Effector CD4-positive, alpha-beta T cell (primary cell): Measurements from ENCODE around the gene SFTA2.
"Not testable (repeated sequence)": the region's sequence is repeated elsewhere in the genome, so short reads cannot be mapped to it uniquely, and the experiment has no call there.

ENCODE experiments used
- DNase-seq: peaks from one replicate; pipeline ENCODE4 v3.0.0-alpha.2; 2020
- total RNA-seq: gene quantifications from one replicate; lab custom pipeline; 2026; lab: John Stamatoyannopoulos, UW

The SFTA2 gene
- total RNA-seq: 1.1 reads per million

GRCh38 chr6:30931969-30932645 is at the start of gene SFTA2:
Gene SFTA2 (minus strand): TSS chr6:30932170. CDS start chr6:30932096, 74 bp downstream.
- no peak for DNase-seq

DNA sequence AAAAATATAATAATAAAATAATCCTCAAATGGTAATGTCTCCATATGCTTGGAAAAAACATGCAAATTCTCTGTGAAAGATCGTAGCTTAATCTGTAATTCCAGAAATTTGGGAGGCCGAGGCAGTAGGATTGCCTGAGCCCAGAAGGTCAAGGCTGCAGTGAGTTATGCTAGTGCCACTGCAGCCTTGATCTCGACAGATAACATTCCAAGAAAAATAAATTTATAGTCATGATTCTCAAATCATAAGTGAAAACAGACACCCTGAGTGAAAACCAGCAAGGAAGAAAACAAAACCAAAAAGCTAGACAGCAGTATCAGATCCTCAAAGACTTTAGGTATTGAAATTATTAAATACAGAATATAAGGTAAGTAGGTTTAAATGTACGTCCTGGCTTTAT is 47.7 kb upstream of the SFTA2 start:
- no peak for DNase-seq

DNA sequence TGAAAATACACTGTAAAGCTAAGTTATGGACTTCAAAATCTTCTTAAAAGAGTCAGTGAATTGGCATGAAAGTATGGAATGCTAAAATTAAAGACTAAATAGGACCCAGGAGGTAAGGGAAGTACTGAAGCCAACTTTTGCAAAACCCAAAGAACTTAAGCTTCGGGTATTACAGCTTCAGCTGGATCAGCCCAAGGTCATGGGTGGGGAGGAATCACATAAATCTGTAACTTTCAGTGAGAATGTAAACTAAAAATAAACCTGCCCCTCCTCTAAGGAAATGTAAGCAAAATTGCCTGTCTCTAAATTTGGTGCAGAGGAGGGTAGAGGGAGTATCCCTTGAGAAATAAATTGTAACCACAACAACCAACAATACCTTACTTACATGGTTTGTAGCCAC is 47.2 kb upstream of the SFTA2 start:
- DNase-seq: no peak

DNA sequence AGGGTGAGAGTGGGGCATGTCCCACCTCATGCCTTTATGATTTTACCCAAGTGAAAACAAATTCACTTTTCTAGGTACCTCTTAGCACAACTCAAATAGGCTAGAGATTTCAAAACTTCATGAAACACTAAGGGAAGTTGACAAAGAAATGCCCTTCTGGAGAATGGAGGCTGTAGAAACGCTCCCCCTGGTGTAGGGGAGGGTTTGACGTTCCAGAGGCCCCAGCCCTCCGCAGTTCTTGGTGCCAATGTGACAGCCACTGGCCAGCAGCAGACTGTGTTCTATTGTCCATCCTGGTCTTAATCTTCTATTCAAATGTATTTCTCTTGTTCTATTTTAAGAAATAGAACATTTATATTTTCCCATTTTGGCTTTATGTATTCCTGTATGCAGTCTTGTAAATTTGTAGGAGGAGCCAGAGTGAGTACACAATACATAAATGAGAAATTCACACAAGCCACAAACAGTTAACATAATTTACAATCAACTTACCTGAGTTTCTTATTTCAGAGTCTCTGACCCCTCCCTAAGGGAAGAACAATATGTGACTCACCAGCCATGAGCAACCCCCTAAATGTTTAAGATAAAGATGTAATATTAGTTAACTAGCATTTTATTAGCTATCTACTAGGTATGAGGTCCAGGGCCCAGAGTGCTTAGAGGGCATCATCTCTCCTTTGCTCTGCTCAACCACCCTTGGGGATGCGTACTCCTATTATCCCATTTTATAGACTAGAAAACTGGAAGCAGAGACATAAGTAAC is 42.7 kb upstream of the SFTA2 start:
- DNase-seq: no peak

DNA sequence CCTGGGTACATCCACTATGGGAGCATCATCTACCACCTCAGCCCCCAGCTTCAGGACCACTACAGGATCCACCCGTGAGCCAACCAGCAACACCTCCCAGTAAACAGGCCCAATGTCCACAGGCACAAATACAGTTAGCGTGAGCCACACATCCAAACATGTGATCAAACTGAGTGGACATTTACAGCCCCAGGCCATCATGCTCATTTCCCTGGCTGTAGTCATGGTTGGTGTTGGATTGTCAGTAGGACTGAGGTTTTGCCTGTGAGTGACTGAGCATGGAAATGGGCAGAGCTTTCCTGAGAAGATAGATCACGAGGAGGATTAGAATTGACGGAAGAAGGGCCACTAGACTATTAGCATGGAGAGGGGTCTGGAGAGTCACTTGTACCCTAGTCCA is 40.8 kb upstream of the SFTA2 start:
- no peak for DNase-seq

DNA sequence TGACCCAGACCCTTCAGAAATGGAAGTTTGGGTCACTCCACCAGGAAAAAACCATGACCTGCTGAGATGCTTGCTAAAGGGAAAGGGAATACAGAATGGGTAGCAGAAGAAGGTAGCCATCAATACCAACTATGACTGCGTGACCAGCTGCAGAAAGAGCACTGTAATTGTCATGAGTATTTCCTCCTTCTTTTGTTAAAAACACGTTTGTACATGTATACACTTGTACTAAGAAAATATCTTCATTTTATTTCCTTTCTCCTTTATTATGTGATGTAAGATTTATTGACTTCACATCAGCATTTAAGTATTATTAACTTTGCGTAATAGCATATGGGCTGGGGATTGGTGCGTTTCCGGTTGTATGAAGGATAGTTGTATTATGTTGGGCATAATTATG is 39.0 kb upstream of the SFTA2 start:
- DNase-seq: no peak

GRCh38 chr6:30969171-30969570 is 37.2 kb upstream of the SFTA2 start:
- DNase-seq: not testable (repeated sequence)

GRCh38 chr6:30966154-30966553 is 34.2 kb upstream of the SFTA2 start:
- DNase-seq: no peak

DNA sequence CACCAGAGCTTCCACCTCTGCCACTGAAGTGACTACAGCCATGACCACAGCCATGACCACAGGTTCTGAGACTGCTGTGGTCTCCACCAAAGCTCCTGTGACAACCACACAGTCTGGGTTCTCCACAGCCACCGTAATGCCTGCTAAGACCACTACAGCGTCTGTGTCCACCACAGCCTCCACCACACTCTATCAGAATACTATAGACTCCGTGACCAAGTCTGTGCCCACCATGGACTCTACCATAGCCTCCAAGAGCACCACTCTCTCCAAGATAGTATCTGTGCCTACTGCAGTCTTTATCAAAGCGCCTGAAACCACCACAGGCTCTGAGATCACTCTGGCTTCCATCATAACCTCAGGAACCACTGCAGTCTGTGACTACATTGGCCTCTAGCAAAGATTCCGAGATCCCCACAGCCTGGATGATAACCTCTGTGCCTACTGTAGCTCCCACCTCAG is 33.2 kb upstream of the SFTA2 start:
- DNase-seq: no peak

GRCh38 chr6:30964075-30964474 is 32.1 kb upstream of the SFTA2 start:
- DNase-seq: no peak

GRCh38 chr6:30963641-30964040 is 31.7 kb upstream of the SFTA2 start:
- DNase-seq: no peak

- DNase-seq: no peak
Measured at GRCh38 chr6:30962716-30963115, 30.7 kb upstream of the SFTA2 start.

- DNase-seq: no peak
Measured at GRCh38 chr6:30960907-30961673, 29.1 kb upstream of the SFTA2 start.

- DNase-seq: no peak
Measured at GRCh38 chr6:30957716-30958115, 25.7 kb upstream of the SFTA2 start.

DNA sequence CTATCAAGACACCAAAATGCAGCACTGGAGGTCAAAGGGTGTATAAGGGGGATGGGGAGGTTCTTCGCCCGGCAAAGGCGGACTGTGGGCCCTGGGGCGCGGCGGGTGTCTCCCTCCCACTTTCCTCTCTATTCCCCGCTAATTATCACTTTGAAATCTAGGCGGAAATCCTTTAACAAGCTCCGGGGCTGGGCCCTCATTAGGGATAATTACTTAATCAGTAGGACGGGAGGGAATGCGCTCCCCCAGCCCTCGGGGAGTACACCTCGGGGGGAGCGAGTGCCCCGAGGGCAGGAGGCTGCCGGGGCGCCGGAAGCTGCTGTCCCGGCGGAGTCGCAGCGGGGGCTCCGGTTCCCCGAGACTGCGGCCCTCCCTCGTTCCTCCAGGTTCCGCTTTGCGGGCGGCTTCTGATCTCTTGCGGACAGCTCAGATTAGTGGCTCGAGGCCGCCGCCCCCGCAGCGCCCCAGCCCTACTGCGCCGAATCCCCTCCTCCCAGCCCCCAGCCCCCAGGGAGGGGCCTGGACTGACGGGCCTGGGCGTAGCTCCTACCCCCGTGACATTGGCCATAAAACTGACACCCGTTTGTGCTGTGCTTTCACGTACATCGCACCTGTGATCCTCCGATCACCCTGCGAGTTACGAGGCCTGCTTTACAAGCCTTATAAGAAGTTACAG is 23.5 kb upstream of the SFTA2 start:
- DNase-seq: peak; percentile 38

GRCh38 chr6:30954631-30955366 is 22.8 kb upstream of the SFTA2 start:
- no peak for DNase-seq

GRCh38 chr6:30951907-30952469 is 20.0 kb upstream of the SFTA2 start:
- no peak for DNase-seq

GRCh38 chr6:30948811-30949210 is 16.8 kb upstream of the SFTA2 start:
- DNase-seq: no peak

DNA sequence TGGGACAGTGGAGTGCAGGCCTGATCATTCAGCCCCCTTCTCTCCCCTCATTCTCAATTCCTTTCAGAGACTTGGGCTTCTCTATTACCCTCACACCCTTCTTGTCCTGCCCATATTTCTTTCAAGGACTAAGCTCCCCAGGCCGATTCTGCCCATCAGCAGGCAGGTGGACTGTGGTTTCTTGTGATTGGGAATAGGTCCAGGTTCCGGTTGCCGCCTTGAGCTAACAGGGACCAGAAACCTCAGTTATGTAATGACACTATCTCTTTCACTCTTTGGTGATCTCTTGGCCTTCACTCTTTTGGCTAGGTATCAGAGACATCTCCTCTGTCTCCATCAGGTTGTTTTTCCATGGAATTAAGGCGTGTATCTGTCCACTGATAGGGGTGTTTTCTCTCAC is 15.3 kb upstream of the SFTA2 start:
- no peak for DNase-seq

- no peak for DNase-seq
Measured at GRCh38 chr6:30945281-30945680, 13.3 kb upstream of the SFTA2 start.

DNA sequence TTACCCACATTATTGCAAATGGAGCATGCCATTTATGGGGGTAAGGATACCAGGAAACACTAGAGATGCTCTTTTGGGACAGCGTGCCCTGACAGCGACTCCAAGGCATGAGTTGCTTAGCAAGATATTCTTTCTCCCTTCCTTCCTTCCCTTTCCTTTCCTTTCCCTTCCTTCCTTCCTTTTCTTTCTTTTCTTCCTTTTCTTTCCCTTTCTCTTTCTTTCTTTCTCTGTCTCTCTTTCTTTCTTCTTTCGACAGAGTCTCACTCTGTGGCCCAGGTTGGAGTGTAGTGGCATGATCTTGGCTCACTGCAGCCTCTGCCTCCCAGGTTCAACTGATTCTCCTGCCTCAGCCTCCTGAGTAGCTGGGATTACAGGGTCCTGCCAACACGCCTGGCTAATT is 12.1 kb upstream of the SFTA2 start:
- DNase-seq: no peak
